ENCODE measurements around the gene FOXRED2. TPM values are rescaled to one million over a fixed set of nuclear protein-coding genes. Genes with fewer than 3 reads are reported as not detected.

The FOXRED2 gene
- total RNA-seq, 1 experiment from 2014 or later = 60.4 TPM

- intact Hi-C loops (cut with micrococcal nuclease; ENCODE audit: unreplicated experiment) = loop anchor here (10.0 kb wide), 1 partner anchor 723 kb away; no protein-coding TSS in a partner anchor
- no peaks in the 10 kb centered on the region for H3K36me3 ChIP-seq (ENCODE audit: insufficient read depth, low read length, poor library complexity, severe bottlenecking)
- POLR2A ChIA-PET (ENCODE audit: low non-redundant PET) = no interaction called here
- no peaks in the 10 kb centered on the region for H3K9me3 ChIP-seq (ENCODE audit: low read depth, low read length, poor library complexity, severe bottlenecking)
- H3K4me3 ChIP-seq (ENCODE audit: low read depth, low read length, poor library complexity, severe bottlenecking) = no peak overlapping the region
- no peak for DNase-seq (ENCODE audit: low spot score)
- CTCF ChIA-PET = no interaction called here
- no peaks in the 10 kb centered on the region for H3K27me3 ChIP-seq (replicated peaks; ENCODE audit: insufficient read depth, low read depth, low read length, poor library complexity)
- H3K27ac ChIP-seq (ENCODE audit: low read depth, low read length, poor library complexity, severe bottlenecking) = no peak overlapping the region
- H3K4me1 ChIP-seq (ENCODE audit: insufficient read depth, low read length, poor library complexity, severe bottlenecking) = no peaks in the 10 kb centered on the region
- TF ChIP-seq EZH2 (IDR thresholded peaks at IDR 0.05; ENCODE audit: borderline replicate concordance, low read depth, low read length, poor library complexity, severe bottlenecking) (no peak), CTCF (conservative IDR thresholded peaks at IDR 0.05; ENCODE audit: low read depth, low read length) (no peak)
- no TSS peak for BruUV-seq (replicated peaks)
Measured at GRCh38 chr22:36541831-36542411, 35.1 kb upstream of the FOXRED2 start.

- H3K4me1 ChIP-seq (ENCODE audit: insufficient read depth, low read length, poor library complexity, severe bottlenecking) = no peaks in the 10 kb centered on the region
- no peak for DNase-seq (ENCODE audit: low spot score)
- POLR2A ChIA-PET (ENCODE audit: low non-redundant PET) = no interaction called here
- H3K36me3 ChIP-seq (ENCODE audit: insufficient read depth, low read length, poor library complexity, severe bottlenecking) = no peaks in the 10 kb centered on the region
- H3K27ac ChIP-seq (ENCODE audit: low read depth, low read length, poor library complexity, severe bottlenecking) = no peak overlapping the region
- H3K9me3 ChIP-seq (ENCODE audit: low read depth, low read length, poor library complexity, severe bottlenecking) = no peaks in the 10 kb centered on the region
- no peaks in the 10 kb centered on the region for H3K27me3 ChIP-seq (replicated peaks; ENCODE audit: insufficient read depth, low read depth, low read length, poor library complexity)
- intact Hi-C loops (cut with micrococcal nuclease; ENCODE audit: unreplicated experiment) = loop anchor here (10.0 kb wide), 1 partner anchor 724 kb away; no protein-coding TSS in a partner anchor
- CTCF ChIA-PET = no interaction called here
- no peak for TF ChIP-seq EZH2 (IDR thresholded peaks at IDR 0.05; ENCODE audit: borderline replicate concordance, low read depth, low read length, poor library complexity, severe bottlenecking)
- no peak for TF ChIP-seq CTCF (conservative IDR thresholded peaks at IDR 0.05; ENCODE audit: low read depth, low read length)
- no peak overlapping the region for H3K4me3 ChIP-seq (ENCODE audit: low read depth, low read length, poor library complexity, severe bottlenecking)
- no TSS peak for BruUV-seq (replicated peaks)
Measured at GRCh38 chr22:36540867-36541642, 34.2 kb upstream of the FOXRED2 start.

GRCh38 chr22:36538529-36538928, 31.7 kb upstream of the FOXRED2 start:
- no peaks in the 10 kb centered on the region for H3K9me3 ChIP-seq (ENCODE audit: low read depth, low read length, poor library complexity, severe bottlenecking)
- no TSS peak for BruUV-seq (replicated peaks)
- no peaks in the 10 kb centered on the region for H3K27me3 ChIP-seq (replicated peaks; ENCODE audit: insufficient read depth, low read depth, low read length, poor library complexity)
- TF ChIP-seq EZH2 (IDR thresholded peaks at IDR 0.05; ENCODE audit: borderline replicate concordance, low read depth, low read length, poor library complexity, severe bottlenecking) = no peak
- no peak for TF ChIP-seq CTCF (conservative IDR thresholded peaks at IDR 0.05; ENCODE audit: low read depth, low read length)
- ChIA-PET CTCF (interaction anchor here (0.5 kb wide), 1 partner anchor 146 kb away, joined by 3 read pairs; no protein-coding TSS in a partner anchor), POLR2A (ENCODE audit: low non-redundant PET) (no interaction called here)
- no peak for DNase-seq (ENCODE audit: low spot score)
- H3K36me3 ChIP-seq (ENCODE audit: insufficient read depth, low read length, poor library complexity, severe bottlenecking) = no peaks in the 10 kb centered on the region
- H3K27ac ChIP-seq (ENCODE audit: low read depth, low read length, poor library complexity, severe bottlenecking) = no peak overlapping the region
- no peak overlapping the region for H3K4me3 ChIP-seq (ENCODE audit: low read depth, low read length, poor library complexity, severe bottlenecking)
- H3K4me1 ChIP-seq (ENCODE audit: insufficient read depth, low read length, poor library complexity, severe bottlenecking) = no peaks in the 10 kb centered on the region
- intact Hi-C loops (cut with micrococcal nuclease; ENCODE audit: unreplicated experiment) = no loop called here
